GM21526 (cell line): Measurements from ENCODE around the gene KRT4.

Source experiments
- ATAC-seq: cut with Tn5 transposase; IDR thresholded peaks from one replicate; pipeline ENCODE4 v1.9.1; 2021; ENCODE audit warnings: moderate library complexity; ENCODE audit not compliant: unreplicated experiment, low FRiP score

KRT4 gene

GRCh38 chr12:52837413-52837741, 23.5 kb upstream of the KRT4 start:
- no peak for ATAC-seq

GRCh38 chr12:52836491-52837412, 22.8 kb upstream of the KRT4 start:
- no peak for ATAC-seq

DNA sequence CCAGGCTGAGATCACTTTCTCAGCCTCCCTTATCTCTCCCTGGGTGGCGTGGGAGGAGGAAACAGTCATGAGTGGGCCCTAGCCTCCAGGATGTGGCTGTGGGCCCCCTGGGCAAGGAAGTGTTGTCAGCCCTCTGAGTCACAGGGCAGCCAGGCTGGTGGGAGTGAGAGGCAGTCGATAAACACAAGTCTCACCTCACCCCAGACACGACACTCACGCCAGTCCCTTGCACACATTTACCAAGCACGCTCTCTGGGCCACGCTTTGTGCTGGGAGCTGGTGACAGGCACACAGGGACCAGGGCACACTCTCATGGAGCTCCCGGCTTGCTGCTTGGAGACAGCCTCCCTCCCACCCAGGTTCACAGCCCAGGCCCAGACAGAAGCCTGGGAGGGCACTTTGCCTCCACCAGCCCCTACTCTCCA, 22.1 kb upstream of the KRT4 start:
- no peak for ATAC-seq

DNA sequence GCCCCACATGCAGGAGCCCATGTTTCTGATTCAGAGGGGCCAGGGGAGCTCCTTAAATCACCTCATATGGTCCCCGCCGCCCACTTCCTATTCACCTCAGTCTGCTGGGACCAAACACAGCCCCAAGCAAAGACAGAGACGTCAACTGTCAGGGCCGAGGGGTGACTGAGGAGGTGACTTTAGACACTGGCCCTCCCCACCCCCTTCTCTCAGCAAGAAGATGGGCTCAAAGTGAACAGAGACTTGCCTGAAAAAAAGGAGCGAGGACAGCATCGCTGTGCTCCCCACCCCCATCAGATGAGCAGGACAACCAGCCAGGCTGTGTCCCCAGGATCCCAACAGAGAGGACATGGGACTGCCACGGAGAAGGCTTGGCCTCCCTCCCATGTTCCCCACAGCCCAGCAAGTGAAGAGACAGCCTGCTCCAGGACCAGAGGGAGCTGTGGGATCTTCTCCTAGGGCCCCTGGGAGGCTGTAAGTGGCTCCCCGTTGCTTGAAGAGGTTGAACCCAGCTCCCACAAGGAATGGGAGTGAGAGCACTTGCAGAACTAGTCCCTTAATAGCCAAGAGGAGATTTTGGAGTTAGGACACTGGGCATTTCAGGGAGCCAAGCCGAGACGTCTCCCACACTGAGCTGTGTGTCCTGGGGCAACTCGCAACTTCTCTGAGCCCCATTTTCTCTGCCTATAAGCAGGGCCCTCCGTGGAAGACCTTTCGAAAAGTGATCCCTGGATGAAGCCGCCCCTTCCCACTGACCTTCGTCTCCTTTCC, 21.5 kb upstream of the KRT4 start:
- ATAC-seq, result no peak

DNA sequence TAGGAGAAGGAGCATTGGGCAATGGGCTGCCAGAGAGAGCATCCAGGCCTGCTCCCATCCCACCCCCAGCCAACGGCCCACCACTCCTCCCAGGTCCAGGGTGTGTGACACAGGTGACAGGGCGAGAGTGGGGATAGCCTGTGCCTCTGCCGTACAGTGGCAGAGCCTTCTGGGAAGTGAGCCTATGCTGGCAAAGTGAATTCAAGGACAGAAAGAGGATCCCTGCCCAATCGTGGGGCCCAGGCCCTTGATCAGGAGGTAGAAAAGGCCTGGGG, 20.7 kb upstream of the KRT4 start:
- no peak for ATAC-seq

- no peak for ATAC-seq
Measured at GRCh38 chr12:52833922-52834726, 20.2 kb upstream of the KRT4 start, which contains the start of gene KRT79. KRT79 (minus strand) TSS chr12:52834311; CDS start chr12:52834260, 51 bp downstream.

- ATAC-seq, result no peak
Measured at GRCh38 chr12:52832985-52833905, 19.3 kb upstream of the KRT4 start.

- ATAC-seq, result no peak
Measured at GRCh38 chr12:52832451-52832850, 18.5 kb upstream of the KRT4 start.

DNA sequence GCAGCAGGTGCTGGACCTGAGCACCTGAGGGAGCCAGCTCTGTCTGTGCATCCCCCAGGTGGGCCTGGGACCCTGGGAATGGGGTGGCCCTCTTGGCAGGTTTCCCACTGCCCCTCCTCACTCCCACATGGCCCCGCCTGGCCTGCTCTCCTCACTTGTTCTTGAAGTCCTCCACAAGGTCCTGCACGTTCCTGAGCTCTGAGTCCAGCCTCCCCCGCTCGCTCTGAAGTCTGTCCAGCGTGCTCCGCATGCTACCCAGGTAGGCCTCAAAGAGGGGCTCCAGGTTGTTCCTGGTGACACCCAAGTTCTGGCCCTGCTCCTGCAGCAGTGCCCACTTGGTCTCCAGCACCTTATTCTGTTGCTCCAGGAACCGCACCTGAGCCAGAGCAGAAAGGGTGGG, 17.3 kb upstream of the KRT4 start:
- ATAC-seq, result no peak

GRCh38 chr12:52829986-52830770, 16.3 kb upstream of the KRT4 start:
- no peak for ATAC-seq

GRCh38 chr12:52828591-52829021, 14.7 kb upstream of the KRT4 start:
- no peak for ATAC-seq

DNA sequence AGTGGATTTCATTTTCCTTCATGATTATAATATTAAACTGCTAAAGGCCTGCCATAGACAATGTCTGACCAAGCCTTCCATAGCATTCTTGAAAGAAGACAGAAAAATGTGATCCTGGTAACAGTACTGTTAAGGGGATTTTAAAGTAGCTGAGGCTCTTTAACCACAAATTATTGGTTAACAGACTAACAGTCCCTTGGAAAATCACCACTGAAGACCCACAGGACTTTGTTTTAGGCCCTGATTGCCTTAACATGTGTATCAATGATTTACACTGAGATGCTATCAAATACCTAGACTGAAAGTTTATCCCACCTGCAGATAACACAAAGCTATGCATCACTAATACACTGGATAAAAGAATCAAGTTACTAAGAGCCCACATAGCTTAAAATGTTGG, 14.2 kb upstream of the KRT4 start:
- no peak for ATAC-seq

DNA sequence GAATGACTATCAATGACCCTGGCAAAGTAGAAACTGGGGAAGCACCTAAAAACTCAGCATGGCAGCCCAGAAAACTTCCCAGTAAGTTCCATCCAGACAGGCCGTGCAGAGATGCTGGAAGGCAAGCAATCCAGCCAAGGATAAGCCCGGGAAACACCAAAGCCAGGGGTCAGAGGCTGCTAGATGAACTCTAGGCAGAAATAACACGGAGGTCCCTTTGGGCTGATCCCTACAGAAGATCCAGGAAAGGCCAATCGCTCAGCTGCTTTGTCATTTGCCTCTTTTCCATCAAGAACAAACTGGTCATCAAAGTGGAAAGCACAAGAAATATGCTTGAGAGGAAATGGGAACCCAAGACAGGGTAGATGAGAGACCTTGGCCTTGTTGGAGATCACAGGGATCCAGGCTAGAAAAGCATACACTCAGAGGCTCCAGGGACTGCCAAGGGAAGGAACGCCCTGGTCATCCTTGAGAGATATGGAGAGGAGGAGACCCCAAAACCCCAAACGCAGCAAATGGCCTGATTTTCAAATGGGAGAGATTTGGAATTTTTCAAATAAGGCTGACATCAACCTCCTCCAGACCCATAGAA, 13.7 kb upstream of the KRT4 start:
- no peak for ATAC-seq

DNA sequence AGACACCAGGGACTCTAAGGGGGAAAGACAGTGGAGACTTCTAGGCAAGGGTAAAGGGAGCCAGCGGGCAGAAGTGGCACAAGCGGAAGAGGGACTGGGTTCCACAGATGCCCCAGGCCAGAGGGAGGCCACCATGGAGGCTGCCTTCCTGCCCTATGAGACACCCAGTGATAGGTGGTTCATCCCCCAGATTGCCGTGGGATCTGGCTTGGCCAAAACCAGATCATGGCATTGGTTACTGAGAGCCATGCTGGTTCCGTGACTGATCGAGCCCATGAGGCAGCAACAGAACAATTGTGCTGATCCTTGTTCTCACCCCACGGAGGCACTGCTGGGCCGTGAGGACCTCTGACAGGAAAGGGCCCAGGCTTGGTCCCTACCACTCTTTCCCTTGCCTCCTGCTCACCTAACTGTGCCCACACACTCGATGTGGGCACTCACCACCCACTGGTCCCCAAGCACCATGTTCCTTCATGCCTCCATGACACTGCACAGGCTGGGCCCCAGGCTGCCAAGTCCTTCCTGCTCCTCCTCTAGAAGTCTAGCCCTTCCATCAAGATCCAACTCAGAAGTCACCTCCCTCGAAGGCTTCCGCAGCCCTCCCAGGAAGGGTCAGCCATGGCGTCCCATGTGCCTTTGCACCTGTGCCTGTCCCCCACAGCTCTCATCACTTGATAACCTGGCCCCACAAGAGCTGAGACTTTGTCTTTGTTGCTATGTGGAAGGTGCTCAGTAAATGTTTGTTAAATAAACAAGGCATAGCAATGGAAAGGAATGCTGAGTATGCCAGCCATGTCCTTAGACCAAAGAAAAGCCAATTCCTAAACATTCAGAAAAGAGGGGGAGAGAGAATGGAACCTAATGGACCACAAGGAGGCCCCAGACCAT, 12.9 kb upstream of the KRT4 start:
- ATAC-seq, result no peak

GRCh38 chr12:52825961-52826360, 12.0 kb upstream of the KRT4 start:
- ATAC-seq, result no peak

GRCh38 chr12:52824741-52825410, 11.0 kb upstream of the KRT4 start:
- no peak for ATAC-seq

- no peak for ATAC-seq
Measured at GRCh38 chr12:52823761-52824450, 10.0 kb upstream of the KRT4 start.
